HG02852 (cell line): ENCODE data around the gene RNASEH2B.
A peak's percentile ranks its signal among the peaks of the same experiment; 100 is the strongest.

Experiments
- ATAC-seq: cut with Tn5 transposase; IDR thresholded peaks from one replicate; pipeline ENCODE4 v1.9.1; 2021; ENCODE audit warnings: mild to moderate bottlenecking, moderate library complexity; ENCODE audit not compliant: unreplicated experiment

RNASEH2B gene

GRCh38 chr13:50991579-50992521, 82.3 kb downstream of the RNASEH2B start:
- peak; percentile 77 for ATAC-seq

GRCh38 chr13:50993371-50993770, 83.8 kb downstream of the RNASEH2B start:
- ATAC-seq, result no peak

- no peak for ATAC-seq
Observed at GRCh38 chr13:50993934-50994333, 84.3 kb downstream of the RNASEH2B start.

GRCh38 chr13:50994651-50995050, 85.1 kb downstream of the RNASEH2B start:
- no peak for ATAC-seq

GRCh38 chr13:50995854-50996253, 86.3 kb downstream of the RNASEH2B start:
- ATAC-seq, result no peak

- no peak for ATAC-seq
Observed at GRCh38 chr13:50998326-50998725, 88.7 kb downstream of the RNASEH2B start.

GRCh38 chr13:50999641-51000040, 90.0 kb downstream of the RNASEH2B start:
- no peak for ATAC-seq

- ATAC-seq, result no peak
Observed at GRCh38 chr13:51000061-51000460, 90.5 kb downstream of the RNASEH2B start.

GRCh38 chr13:51000571-51001260, 91.1 kb downstream of the RNASEH2B start:
- no peak for ATAC-seq

GRCh38 chr13:51001335-51001734, 91.7 kb downstream of the RNASEH2B start:
- ATAC-seq, result no peak

GRCh38 chr13:51002736-51003135, 93.1 kb downstream of the RNASEH2B start:
- no peak for ATAC-seq

- ATAC-seq, result no peak
Observed at GRCh38 chr13:51003642-51004041, 94.1 kb downstream of the RNASEH2B start.

- no peak for ATAC-seq
Observed at GRCh38 chr13:51004111-51004865, 94.7 kb downstream of the RNASEH2B start.

GRCh38 chr13:51004918-51005460, 95.4 kb downstream of the RNASEH2B start:
- ATAC-seq, result no peak

- ATAC-seq, result no peak
Observed at GRCh38 chr13:51005566-51005965, 96.0 kb downstream of the RNASEH2B start.
